Activated CD4-positive, alpha-beta T cell treated with anti-CD3 and anti-CD28 coated beads for 24 hours (primary cell): ENCODE results near the gene ONECUT2.
A peak's percentile ranks its signal among the peaks of the same experiment; 100 is the strongest.
"Not testable (repeated sequence)": the region's sequence is repeated elsewhere in the genome, so short reads cannot be mapped to it uniquely, and the experiment has no call there.

Experiments
- DNase-seq, 2 donors: peaks; one replicate each; pipeline ENCODE4 v3.0.0-alpha.2; 2020; ENCODE audit warnings: low read depth in 2 of 2

Gene ONECUT2

DNA sequence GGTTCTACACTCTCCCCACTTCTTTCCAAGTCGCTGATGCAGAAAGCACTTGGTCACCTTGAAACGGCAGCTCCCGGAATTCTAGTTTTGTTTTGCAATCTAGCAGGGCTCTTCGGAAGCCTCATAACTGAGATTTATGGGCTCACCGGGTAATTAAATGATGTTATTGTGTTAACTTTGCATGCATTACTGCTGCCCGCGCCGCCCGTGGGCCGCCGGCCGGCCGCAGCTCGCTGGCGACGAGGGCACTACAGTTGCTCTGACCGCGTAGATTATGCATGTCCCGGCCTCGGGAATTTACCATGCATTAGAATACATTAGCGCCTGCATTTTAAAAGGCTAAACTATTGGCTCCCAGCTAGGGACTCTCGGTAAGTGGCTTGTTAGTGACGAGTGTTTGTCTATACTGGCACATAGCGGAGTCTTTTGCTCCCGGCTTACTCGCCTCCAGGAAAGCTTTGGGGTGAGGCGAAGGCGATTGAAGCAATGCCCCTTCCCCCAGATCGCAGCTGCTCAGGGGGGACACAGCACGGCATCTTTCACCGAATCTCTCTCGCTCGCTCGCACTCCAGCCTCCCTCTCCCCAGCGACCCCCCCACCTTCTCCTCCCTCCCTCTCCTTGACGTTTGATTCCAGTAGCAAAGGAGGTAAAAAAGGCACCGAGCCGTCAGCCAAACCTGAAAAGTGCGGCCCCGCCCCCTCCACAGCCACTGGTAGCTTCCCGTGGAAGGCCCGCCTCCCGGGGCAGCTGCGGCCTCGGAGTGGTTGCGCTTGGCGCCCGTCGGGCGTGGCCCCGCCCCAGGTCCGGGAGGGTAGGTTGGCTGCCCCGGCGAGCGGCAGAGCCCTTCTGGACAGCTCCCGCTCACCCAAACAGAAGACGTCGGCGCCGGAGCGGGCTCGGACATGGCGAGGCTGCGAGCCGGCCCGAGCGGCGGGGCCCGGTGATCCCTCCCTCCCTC, at the start of gene ONECUT2:
ONECUT2 (plus strand) TSS at position 839 of the 959 bp plus-strand sequence. CDS start 343 bp downstream, outside the sequence.
- peak; percentile 42 to 53 for DNase-seq

GRCh38 chr18:57389271-57389670, 45.9 kb upstream of the ONECUT2 start:
- DNase-seq: no peak

GRCh38 chr18:57390044-57390443, 45.1 kb upstream of the ONECUT2 start:
- no peak for DNase-seq

GRCh38 chr18:57394749-57395148, 40.4 kb upstream of the ONECUT2 start:
- DNase-seq: not testable (repeated sequence)

- not testable (repeated sequence) for DNase-seq
These were observed 38.3 kb upstream of the ONECUT2 start for GRCh38 chr18:57396831-57397230.

DNA sequence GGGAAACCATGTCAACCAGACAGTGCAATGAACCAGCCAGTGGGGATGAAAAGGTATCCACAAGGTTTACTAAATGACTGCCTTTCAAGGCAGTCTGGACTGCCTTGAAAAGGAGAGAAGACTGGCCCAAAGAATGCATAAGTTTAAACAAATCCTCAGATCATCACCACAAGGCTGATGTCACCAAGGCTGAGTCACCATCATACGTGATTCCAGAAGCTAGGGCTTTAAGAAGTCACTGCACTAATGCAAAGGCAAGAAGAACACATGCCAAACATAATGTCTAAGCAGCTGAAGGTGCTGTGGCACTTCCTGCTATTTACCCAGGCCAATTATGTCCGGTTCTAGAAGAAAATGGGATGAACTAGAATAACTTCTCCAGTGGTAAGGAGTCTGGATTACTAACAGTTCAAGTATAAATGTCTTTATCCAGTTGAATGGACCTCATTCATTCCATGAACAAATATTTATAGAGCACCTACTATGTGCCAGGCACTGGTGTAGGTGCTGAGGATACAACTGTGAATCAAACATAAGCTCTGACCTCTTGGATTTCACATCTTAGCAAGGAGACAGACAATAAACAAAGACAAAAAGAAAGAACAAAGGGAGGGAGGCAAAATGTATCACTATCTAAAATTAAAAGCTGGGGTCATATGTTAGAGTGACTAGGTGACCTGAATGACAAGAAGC, 37.6 kb upstream of the ONECUT2 start:
- DNase-seq: no peak

DNA sequence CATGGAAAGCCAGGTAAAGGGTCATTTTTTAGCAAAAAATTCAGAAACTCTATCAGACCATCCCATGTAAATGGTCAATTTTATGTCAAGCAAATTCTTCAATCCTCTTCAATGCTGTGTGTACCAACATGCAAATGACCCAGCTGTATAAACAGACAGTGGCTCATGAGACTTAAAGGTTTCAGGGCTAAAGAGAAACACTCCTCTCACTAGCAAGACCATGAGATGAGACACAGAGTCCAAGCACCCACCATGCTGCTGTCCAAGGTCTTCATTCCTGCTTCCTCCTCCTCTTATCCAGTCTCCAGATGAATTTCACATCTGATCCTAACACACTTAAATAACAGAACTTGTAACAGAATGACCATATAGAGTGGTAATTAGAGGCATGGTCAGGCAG, 30.8 kb upstream of the ONECUT2 start:
- no peak for DNase-seq

DNA sequence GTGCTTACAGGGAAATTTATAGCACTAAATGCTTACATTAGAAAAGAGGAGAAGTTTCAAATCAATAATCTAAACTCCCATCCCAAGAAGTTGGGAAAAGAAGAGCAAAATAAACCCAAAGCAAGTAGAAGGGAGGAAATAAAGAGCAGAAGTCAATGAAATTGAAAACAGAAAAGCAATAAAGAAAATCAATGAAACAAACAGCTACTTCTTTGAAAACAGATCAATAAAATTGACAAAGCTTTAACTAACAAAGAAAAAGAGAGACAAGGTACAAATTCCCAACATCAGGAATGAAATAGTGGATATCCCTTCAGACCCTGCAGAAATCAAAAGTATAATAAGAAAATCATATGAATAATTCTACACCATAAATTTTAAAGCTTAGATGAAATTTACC, 25.5 kb upstream of the ONECUT2 start:
- no peak for DNase-seq

- no peak for DNase-seq
These were observed 24.4 kb upstream of the ONECUT2 start for GRCh38 chr18:57410749-57411148.

DNA sequence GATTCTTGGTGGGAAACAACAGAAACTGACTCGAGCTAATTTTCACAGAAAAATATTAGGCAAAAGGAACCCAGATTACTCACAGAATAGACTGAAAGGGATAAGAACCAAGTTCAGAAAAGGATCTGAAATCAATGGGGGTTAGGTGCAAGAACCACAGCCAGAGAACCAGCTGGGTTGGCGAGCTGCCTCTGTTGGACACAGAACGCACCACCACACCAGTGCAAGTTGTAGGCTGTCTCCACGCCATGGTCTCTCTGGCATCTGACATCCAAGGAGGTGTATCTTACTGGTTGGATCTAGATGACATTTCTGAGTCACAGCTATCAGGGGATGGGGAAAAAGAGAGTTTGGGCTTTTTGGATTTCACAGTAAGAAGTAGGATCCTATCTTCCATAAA, 18.6 kb upstream of the ONECUT2 start:
- no peak for DNase-seq

DNA sequence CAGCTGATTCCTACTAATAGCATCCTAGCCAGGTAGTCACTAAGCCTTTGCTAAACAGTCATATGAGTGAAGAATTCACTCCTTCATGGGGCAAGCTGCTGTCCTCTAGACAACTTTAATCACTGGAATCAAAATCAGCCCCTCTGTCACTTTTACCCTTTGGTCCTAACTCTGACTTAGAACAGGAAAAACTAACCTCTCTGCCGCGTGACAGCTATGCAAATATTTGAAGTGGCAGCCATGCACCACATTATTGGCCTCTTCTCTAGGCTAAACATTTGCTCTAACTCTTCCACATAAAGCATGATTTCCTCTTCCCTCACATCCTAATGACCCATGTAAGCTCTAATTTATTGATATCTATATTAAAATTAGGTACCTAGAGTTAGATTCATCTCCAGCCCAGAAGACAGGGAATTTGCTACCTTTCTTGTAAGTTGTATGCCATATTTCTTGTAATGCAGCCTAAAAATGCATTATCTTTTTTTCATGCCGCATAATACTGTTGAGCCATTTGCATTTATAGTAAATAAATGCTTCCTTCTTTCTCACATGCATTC, 12.8 kb upstream of the ONECUT2 start:
- no peak for DNase-seq

- no peak for DNase-seq
These were observed 11.4 kb upstream of the ONECUT2 start for GRCh38 chr18:57423821-57424220.

DNA sequence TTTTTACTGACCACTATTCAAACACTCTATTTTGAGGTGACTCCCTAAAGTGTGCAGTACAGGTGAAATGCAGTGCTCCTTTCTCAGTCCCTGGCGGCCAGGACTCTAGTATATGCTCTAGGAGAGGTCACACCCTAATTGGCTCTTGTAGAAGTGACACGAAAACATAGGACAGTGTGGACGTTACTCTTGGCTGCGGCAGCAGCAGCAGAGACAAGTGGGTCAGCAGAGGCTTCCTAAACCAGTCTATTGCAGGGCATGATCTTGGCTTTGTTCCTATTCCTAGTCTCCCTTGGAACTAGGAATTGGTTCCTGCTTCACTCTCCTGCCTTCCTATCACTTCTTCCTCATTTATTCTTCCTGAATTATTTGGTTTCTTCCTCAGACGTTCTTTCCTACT, 10.1 kb upstream of the ONECUT2 start:
- no peak for DNase-seq

GRCh38 chr18:57426187-57426586, 9.0 kb upstream of the ONECUT2 start:
- DNase-seq: no peak

DNA sequence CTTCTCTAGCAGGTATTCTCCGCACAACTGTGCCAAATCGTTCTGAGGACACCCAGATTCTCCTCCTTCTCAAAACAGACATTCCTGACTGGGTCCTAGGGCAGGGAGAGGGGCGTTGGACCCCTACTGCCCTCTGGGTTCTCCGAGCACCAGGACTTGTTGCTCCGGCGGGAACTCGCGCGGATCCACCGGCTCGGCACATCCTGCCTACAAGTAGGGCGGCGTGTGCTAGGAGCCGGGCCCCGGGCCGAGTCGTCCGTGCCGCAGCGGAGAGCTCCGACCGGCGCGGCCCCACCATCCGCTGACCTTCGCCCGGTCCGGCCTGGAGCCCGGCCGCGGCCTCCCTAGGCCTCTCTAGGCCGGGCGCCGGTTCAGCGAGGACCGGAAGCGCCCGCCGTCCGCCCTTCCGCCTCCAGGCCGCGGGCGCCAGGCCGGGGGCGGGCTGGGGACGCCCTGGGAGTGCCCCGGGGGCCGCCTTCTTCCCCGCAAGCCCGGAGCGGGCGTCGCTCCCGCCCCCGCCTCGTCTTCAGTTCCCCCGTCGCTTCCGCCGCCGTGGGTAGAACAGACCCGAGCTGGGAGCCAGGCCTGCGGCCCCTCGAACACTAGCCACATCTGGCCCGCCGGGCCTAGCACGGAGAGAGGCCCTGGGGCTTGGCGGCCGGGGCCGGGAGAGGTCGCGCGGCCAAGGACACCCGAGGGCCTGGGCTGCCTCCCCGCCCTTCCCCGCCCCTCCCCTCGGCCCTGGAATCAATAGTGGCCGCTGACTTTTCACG, 7.6 kb upstream of the ONECUT2 start:
- DNase-seq: no peak

DNA sequence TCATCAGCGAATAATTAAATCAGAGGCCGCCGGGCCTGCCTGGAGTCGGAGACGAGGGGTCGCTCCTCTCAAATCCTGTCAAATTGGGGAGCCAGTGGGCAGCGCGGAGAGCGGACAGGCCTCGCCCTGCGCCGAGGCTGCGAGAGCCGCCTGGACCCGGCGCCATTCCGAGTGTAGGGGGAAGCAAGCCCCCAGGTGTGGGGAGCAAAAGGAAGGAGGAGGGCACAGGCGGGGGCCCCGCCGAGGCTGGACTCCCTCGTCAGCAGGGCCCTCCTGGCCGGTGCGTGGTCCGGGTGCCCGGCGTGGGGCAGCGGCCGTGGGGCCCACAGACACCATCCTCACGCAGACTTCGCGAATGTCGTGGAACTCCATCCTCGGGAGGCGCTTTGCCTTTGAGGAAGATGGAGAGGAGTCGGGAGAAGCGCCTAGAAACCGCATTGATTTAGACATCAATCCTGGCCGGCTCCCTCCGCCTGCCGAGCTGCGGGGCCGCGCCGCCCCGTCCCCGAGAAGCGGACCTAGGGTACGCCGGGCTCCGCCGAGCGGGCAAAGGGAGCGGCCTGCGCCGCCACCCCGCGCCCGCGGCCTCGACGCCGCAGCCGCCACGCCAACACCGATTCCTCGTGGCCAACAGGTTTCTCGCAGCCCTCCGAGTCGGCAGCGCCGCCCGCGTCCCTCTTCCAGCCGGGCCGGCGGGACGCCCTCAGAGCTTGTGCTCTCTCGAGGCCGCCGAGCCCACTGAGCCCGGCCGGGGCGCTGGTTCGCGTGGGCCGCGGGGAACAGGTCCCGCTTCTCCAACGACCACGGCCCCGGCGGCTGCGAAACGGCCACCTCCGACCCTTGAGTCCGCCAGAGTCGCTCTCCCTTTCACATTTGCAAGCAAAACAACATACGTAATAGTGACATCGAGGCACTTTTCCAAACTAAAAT, 6.7 kb upstream of the ONECUT2 start:
- no peak for DNase-seq

DNA sequence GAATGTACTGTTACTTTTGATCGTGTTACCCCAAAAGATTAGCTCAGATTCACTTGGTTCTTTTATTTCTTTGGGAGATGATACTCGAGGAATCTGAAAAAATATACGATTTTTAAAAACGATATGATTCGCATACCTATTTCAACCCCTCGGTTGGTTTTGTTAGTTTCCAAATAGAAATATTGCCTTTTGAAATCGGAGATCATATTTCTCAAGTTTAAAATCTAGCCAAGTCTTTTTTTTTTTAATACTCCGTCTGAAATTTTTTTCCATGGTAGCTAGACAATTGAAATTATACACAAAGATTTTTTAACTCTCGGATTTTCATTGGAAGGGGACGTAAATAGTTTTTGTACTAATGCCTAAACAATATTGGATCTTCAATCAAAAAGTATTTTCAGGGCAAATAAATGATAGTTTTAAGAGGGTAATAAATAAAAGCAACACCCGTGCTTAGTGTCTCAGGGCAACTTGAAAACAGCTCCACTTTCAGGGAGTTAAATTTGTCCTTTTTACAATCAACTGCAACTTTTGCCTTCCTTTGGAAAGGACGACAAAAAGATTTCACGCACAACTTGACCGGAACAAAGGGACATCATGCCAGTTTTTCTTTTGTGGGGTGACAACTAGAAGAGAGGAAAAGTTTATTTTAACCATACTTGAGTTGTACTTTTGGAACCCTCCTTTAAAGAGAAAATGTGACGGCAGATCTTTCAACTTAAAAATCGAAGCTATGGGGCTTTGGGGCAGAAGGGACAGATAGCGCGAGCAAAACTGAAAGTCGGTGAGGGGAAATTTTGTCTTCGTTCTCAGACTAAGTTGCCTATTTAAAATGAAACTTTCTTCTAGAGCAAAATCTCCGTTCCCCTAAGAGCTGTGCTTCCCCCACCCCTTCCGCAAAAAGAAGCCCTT, 5.8 kb upstream of the ONECUT2 start:
- no peak for DNase-seq

GRCh38 chr18:57430079-57431001, 4.8 kb upstream of the ONECUT2 start:
- no peak for DNase-seq

DNA sequence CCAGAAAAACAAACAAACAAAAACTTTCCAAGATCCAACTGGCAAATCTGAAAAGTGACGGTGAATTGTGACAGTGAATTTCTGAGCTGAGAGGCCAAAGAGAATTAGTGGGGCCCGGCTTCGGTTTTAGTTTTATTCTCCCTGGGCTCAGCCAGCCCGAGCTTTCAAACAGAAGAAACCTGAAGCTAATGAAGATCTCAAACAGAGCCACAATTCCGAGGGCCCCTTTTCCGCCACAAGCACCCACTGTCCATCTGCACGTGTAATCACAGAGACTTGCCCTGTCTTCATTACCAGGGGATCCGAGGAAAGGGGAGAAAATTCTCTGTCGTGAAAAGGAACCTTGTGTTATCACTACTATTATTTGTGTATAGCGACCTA, 4.2 kb upstream of the ONECUT2 start:
- no peak for DNase-seq
